Neural cell (in vitro differentiated cells): Measurements from ENCODE around the gene CLK3.

Source experiments
- EZH2 ChIP-seq: fragments of 200-600, 300-800 bp; shearing (Covaris generic), sonication (generic); IDR thresholded peaks from 2 replicates; pipeline ENCODE4 v1.6.1; 2014; ENCODE audit warnings: antibody characterized with exemption, low read length, borderline replicate concordance, mild to moderate bottlenecking; ENCODE audit not compliant: insufficient read depth, poor library complexity, severe bottlenecking
- REST ChIP-seq: IDR thresholded peaks from 2 replicates; pipeline ENCODE4 v1.6.1; 2012; ENCODE audit warnings: borderline replicate concordance

GRCh38 chr15:74599156-74599555, 16.5 kb upstream of the CLK3 start:
- TF ChIP-seq REST (no peak), EZH2 (no peak)
